ENCODE results near the gene ZNF362. TPM values are rescaled to one million over a fixed set of nuclear protein-coding genes. Genes with fewer than 3 reads are reported as not detected.
A peak's percentile ranks its signal among the peaks of the same experiment; 100 is the strongest.

Gene ZNF362
- 10 to 100 TPM; 27.4 to 41.5 TPM for total RNA-seq
- polyA plus RNA-seq (2013, experiment 1 of 2): 49.5 TPM
- 48.8 TPM for polyA plus RNA-seq (2013, experiment 2 of 2)
- long read RNA-seq, experiment 1, partial matches to known transcripts: 15 of 16 reads
- long read RNA-seq, experiment 1, other reads (novel, unspliced or antisense): 0 of 16 reads
- long read RNA-seq, experiment 2, partial matches to known transcripts: 9 of 43 reads
- long read RNA-seq, experiment 2, other reads (novel, unspliced or antisense): 29 of 43 reads
- long read RNA-seq, experiment 3, partial matches to known transcripts: 12 of 14 reads
- long read RNA-seq, experiment 3, other reads (novel, unspliced or antisense): 2 of 14 reads
- long read RNA-seq, experiment 4, partial matches to known transcripts: 0 of 3 reads
- long read RNA-seq, experiment 4, other reads (novel, unspliced or antisense): 3 of 3 reads

- Histone ChIP-seq H3K36me3 (ENCODE audit: control insufficient read depth, insufficient read depth, low read length) (no peaks in the 10 kb centered on the region), H3K9me3 (ENCODE audit: control insufficient read depth, low read length) (no peaks in the 10 kb centered on the region), H3K9ac (ENCODE audit: extremely low read depth, low read length, poor library complexity, severe bottlenecking) (peak within 1 kb of the TSS; percentile 94), H3K4me1 (ENCODE audit: control insufficient read depth, insufficient read depth, low read length) (peaks cover 23% of the 10 kb centered on the region), H3K4me3 (ENCODE audit: low read length) (peak within 1 kb of the TSS; percentile 96), H3K27ac (ENCODE audit: low read depth, low read length) (peak within 1 kb of the TSS; percentile 95), H3K27me3 (ENCODE audit: control insufficient read depth, insufficient read depth, low read length, poor library complexity, severe bottlenecking) (no peaks in the 10 kb centered on the region)
- WGBS, 2 experiments (ENCODE audit: insufficient coverage in 1 of 2, insufficient read length in 1 of 2): 0% methylated on average over 19 to 88 of the region's 88 CpGs
- H3K4me1 Mint-ChIP-seq: peaks cover 36% of the 10 kb centered on the region
- peak within 1 kb of the TSS; percentile 96 for H3K4me3 Mint-ChIP-seq
- peak; percentile 87 for DNase-seq
- peaks cover 9% of the 10 kb centered on the region for H3K27me3 Mint-ChIP-seq (ENCODE audit: insufficient read depth)
- peak within 1 kb of the TSS; percentile 96 for H3K27ac Mint-ChIP-seq
- peaks cover 2% of the 10 kb centered on the region for H3K36me3 Mint-ChIP-seq (ENCODE audit: low read depth)
- no peak for TF ChIP-seq CTCF (conservative IDR thresholded peaks at IDR 0.05)
- no peaks in the 10 kb centered on the region for H3K9me3 Mint-ChIP-seq
These were observed at the start of gene ZNF362 for GRCh38 chr1:33256471-33257206. Gene ZNF362 (plus strand): TSS chr1:33256492. CDS start chr1:33270575, 14,083 bp downstream.

- no peak overlapping the region for H3K27ac ChIP-seq (ENCODE audit: low read depth, low read length)
- WGBS, 2 experiments (ENCODE audit: insufficient coverage in 1 of 2, insufficient read length in 1 of 2): 94% methylated on average over 3 of the region's 3 CpGs; no CpG with 5 or more reads in 1 of the 2 experiments
- no peak overlapping the region for H3K9ac ChIP-seq (ENCODE audit: extremely low read depth, low read length, poor library complexity, severe bottlenecking)
- H3K27me3 ChIP-seq (ENCODE audit: control insufficient read depth, insufficient read depth, low read length, poor library complexity, severe bottlenecking): peaks cover 7% of the 10 kb centered on the region
- TF ChIP-seq CTCF (conservative IDR thresholded peaks at IDR 0.05): no peak
- Mint-ChIP-seq H3K4me3 (no peak overlapping the region), H3K27me3 (ENCODE audit: insufficient read depth) (peaks cover 41% of the 10 kb centered on the region), H3K4me1 (no peaks in the 10 kb centered on the region), H3K36me3 (ENCODE audit: low read depth) (no peaks in the 10 kb centered on the region), H3K27ac (no peak overlapping the region), H3K9me3 (no peaks in the 10 kb centered on the region)
- H3K4me1 ChIP-seq (ENCODE audit: control insufficient read depth, insufficient read depth, low read length): no peaks in the 10 kb centered on the region
- H3K36me3 ChIP-seq (ENCODE audit: control insufficient read depth, insufficient read depth, low read length): no peaks in the 10 kb centered on the region
- DNase-seq: no peak
- no peak overlapping the region for H3K4me3 ChIP-seq (ENCODE audit: low read length)
- no peaks in the 10 kb centered on the region for H3K9me3 ChIP-seq (ENCODE audit: control insufficient read depth, low read length)
These were observed 44.3 kb upstream of the ZNF362 start for GRCh38 chr1:33211972-33212371.

GRCh38 chr1:33219886-33220661 lies 36.2 kb upstream of the ZNF362 start:
- H3K27ac Mint-ChIP-seq: peak overlapping the region; percentile 10
- no peak overlapping the region for H3K4me3 Mint-ChIP-seq
- H3K27ac ChIP-seq (ENCODE audit: low read depth, low read length): no peak overlapping the region

More at GRCh38 chr1:33219886-33220661, 36.2 kb upstream of the ZNF362 start:
- H3K4me1 Mint-ChIP-seq: peaks cover 8% of the 10 kb centered on the region
- no peaks in the 10 kb centered on the region for H3K36me3 ChIP-seq (ENCODE audit: control insufficient read depth, insufficient read depth, low read length)
- TF ChIP-seq CTCF (conservative IDR thresholded peaks at IDR 0.05): peak; percentile 32
- no peaks in the 10 kb centered on the region for H3K36me3 Mint-ChIP-seq (ENCODE audit: low read depth)
- H3K27me3 ChIP-seq (ENCODE audit: control insufficient read depth, insufficient read depth, low read length, poor library complexity, severe bottlenecking): no peaks in the 10 kb centered on the region
- H3K9me3 Mint-ChIP-seq: peaks cover 18% of the 10 kb centered on the region
- DNase-seq: peak; percentile 59
- WGBS, 2 experiments (ENCODE audit: insufficient coverage in 1 of 2, insufficient read length in 1 of 2): 86 to 93% methylated on average over 4 to 7 of the region's 7 CpGs
- H3K9ac ChIP-seq (ENCODE audit: extremely low read depth, low read length, poor library complexity, severe bottlenecking): no peak overlapping the region
- peaks cover 14% of the 10 kb centered on the region for H3K9me3 ChIP-seq (ENCODE audit: control insufficient read depth, low read length)
- no peaks in the 10 kb centered on the region for H3K4me1 ChIP-seq (ENCODE audit: control insufficient read depth, insufficient read depth, low read length)
- H3K27me3 Mint-ChIP-seq (ENCODE audit: insufficient read depth): peaks cover 9% of the 10 kb centered on the region
- H3K4me3 ChIP-seq (ENCODE audit: low read length): no peak overlapping the region
